K562 (cell line): ENCODE results near the gene HOXA13. TPM values are rescaled to one million over a fixed set of nuclear protein-coding genes. Genes with fewer than 3 reads are reported as not detected.

Source experiments
- ATAC-seq: fragments of 200-7000 bp; cut with Tn5 transposase; 3 replicates; pipeline ENCODE4 v1.9.1; 2020; ENCODE audit warnings: moderate library complexity
- BruUV-seq: library from RNA; stranded (reverse); fragments of 400-500 nt; replicated peaks from 2 replicates; lab custom pipeline; 2021; lab: Mats Ljungman, UMichigan
- CTCF ChIA-PET: fragments of 300-600 bp; formaldehyde crosslinking; extraction: SDS; loops from one replicate; lab custom pipeline; 2021; ENCODE audit warnings: low intra/inter-chr PET ratio; lab: Yijun Ruan, JAX
- POLR2A ChIA-PET: fragments of 300-600, 350-650 bp; sonication (Branson Sonifier 250); formaldehyde crosslinking; extraction: SDS; loops from one replicate; lab custom pipeline; 2021; ENCODE audit warnings: antibody characterized with exemption, inconsistent platforms; lab: Yijun Ruan, JAX
- DNase-seq, 4 experiments: peaks; one replicate each; pipeline versions ENCODE4 v3.0.0 to v3.0.0-alpha.2; 2011 to 2018; ENCODE audit warnings: low spot score in 3 of 4, mixed read lengths in 3 of 4; ENCODE audit errors: extremely low read depth in 1 of 4
- FAIRE-seq: peaks from 2 replicates; lab custom pipeline; 2011; peaks lifted over from hg19 to GRCh38; lab: Jason Lieb, UNC
- H2AFZ ChIP-seq: 2 replicates; pipeline ENCODE4 v1.6.0; 2011; ENCODE audit warnings: low read depth, low read length, control low read depth, inconsistent platforms
- H3K27ac ChIP-seq: fragments of 200-600 bp; 3 replicates; pipeline ENCODE4 v1.8.0; 2011; ENCODE audit warnings: low read depth, mild to moderate bottlenecking, control low read depth, inconsistent platforms, low read length, moderate library complexity, mixed read lengths; ENCODE audit errors: extremely low read depth
- H3K27me3 ChIP-seq, 2 experiments: fragments of 300-600 bp in 1 of 2; 2 replicates in 1 of 2; 3 replicates in 1 of 2; pipeline versions ENCODE4 v1.6.0 to v1.8.0; 2011; ENCODE audit warnings: inconsistent platforms in 2 of 2, low read length in 2 of 2, mild to moderate bottlenecking in 1 of 2, mixed read lengths in 1 of 2, moderate library complexity in 1 of 2; ENCODE audit not compliant: control insufficient read depth in 2 of 2, insufficient read depth in 2 of 2
- H3K36me3 ChIP-seq: fragments of 300-600 bp; 3 replicates; pipeline ENCODE4 v1.8.0; 2011; ENCODE audit warnings: mild to moderate bottlenecking, low read length, inconsistent platforms; ENCODE audit not compliant: control insufficient read depth, insufficient read depth
- H3K4me1 ChIP-seq, 2 experiments: fragments of 200-600 bp in 1 of 2; replicated peaks in 1 of 2; 2 replicates in 1 of 2; 3 replicates in 1 of 2; pipeline versions ENCODE4 v1.5.1 to v1.8.0; 2011; ENCODE audit warnings: inconsistent platforms in 2 of 2, low read length in 2 of 2, mild to moderate bottlenecking in 1 of 2, mixed read lengths in 1 of 2, moderate library complexity in 1 of 2; ENCODE audit not compliant: control insufficient read depth in 2 of 2, insufficient read depth in 2 of 2
- H3K4me2 ChIP-seq: 2 replicates; pipeline ENCODE4 v1.6.1; 2011; ENCODE audit warnings: low read length, control low read depth, inconsistent platforms, mixed read lengths; ENCODE audit not compliant: insufficient read depth
- H3K4me3 ChIP-seq: fragments of 200-600 bp; sonication (generic), shearing (Covaris generic); 2 replicates; pipeline ENCODE4 v1.5.1; 2016; ENCODE audit warnings: control low read depth, inconsistent platforms
- H3K79me2 ChIP-seq: fragments of 200-600 bp; 3 replicates; pipeline ENCODE4 v1.8.0; 2011; ENCODE audit warnings: low read length, inconsistent platforms; ENCODE audit not compliant: control insufficient read depth, insufficient read depth
- H3K9ac ChIP-seq, 2 experiments: 2 replicates each; pipeline versions ENCODE4 v1.6.0 to v1.6.1; 2011; ENCODE audit warnings: low read depth in 2 of 2, low read length in 2 of 2, control low read depth in 1 of 2, inconsistent platforms in 1 of 2, mild to moderate bottlenecking in 1 of 2, mixed read lengths in 1 of 2; ENCODE audit not compliant: insufficient read depth in 1 of 2
- H3K9me1 ChIP-seq: one replicate; pipeline ENCODE4 v1.6.0; 2011; ENCODE audit warnings: inconsistent platforms, mild to moderate bottlenecking, low read length, moderate library complexity; ENCODE audit not compliant: control insufficient read depth, insufficient read depth
- H3K9me3 ChIP-seq: replicated peaks from 2 replicates; pipeline ENCODE4 v1.5.1; 2011; ENCODE audit warnings: low read depth, low read length, inconsistent platforms; ENCODE audit not compliant: control insufficient read depth, insufficient read depth
- H4K20me1 ChIP-seq: replicated peaks from 2 replicates; pipeline ENCODE4 v1.6.1; 2011; ENCODE audit warnings: low read length, inconsistent platforms, mixed read lengths; ENCODE audit not compliant: control insufficient read depth, insufficient read depth
- E2F6 ChIP-seq, 2 experiments: IDR thresholded peaks; 2 replicates each; pipeline ENCODE4 v1.6.1; 2011; ENCODE audit warnings: borderline replicate concordance in 1 of 2, control low read depth in 1 of 2, low read depth in 1 of 2, low read length in 1 of 2, mild to moderate bottlenecking in 1 of 2, mixed read lengths in 1 of 2, moderate library complexity in 1 of 2; ENCODE audit not compliant: insufficient read depth in 1 of 2, insufficient read length in 1 of 2, poor library complexity in 1 of 2, severe bottlenecking in 1 of 2; ENCODE audit errors: extremely low read depth in 1 of 2
- ERF ChIP-seq: fragments of 450-650 bp; formaldehyde crosslinking; IDR thresholded peaks from 2 replicates; pipeline ENCODE4 v1.4.0; 2020; ENCODE audit warnings: mild to moderate bottlenecking, mixed read lengths
- ESRRB ChIP-seq: fragments of 250-450 bp; sonication (Bioruptor Pico); IDR thresholded peaks from 2 replicates; pipeline ENCODE4 v1.5.0; 2020; ENCODE audit warnings: mild to moderate bottlenecking, moderate library complexity, borderline replicate concordance
- MAFK ChIP-seq: IDR thresholded peaks from 2 replicates; pipeline ENCODE4 v1.6.1; 2011; ENCODE audit warnings: low read length, improper control_type of control experiment
- STAG1 ChIP-seq: sonication (generic); formaldehyde crosslinking; IDR thresholded peaks from 2 replicates; pipeline ENCODE4 v1.5.0; 2020; ENCODE audit warnings: missing genetic modification reagents, borderline replicate concordance
- STAT5A ChIP-seq: IDR thresholded peaks from 2 replicates; pipeline ENCODE4 v1.6.1; 2012; ENCODE audit warnings: low read length, inconsistent platforms, borderline replicate concordance
- TAF15 ChIP-seq: fragments of 200-400 bp; formaldehyde crosslinking; IDR thresholded peaks from 2 replicates; pipeline ENCODE4 v1.6.1; 2017; ENCODE audit warnings: mild to moderate bottlenecking, low read depth, low read length, moderate library complexity
- ZBTB26 ChIP-seq: fragments of 450-650 bp; formaldehyde crosslinking; IDR thresholded peaks from 2 replicates; pipeline ENCODE4 v1.4.0; 2022; ENCODE audit warnings: missing genetic modification characterization
- ZBTB33 ChIP-seq: sonication (generic); formaldehyde crosslinking; IDR thresholded peaks from 2 replicates; pipeline ENCODE4 v1.8.1; 2023; ENCODE audit warnings: mild to moderate bottlenecking, missing genetic modification reagents
- ZNF324 ChIP-seq: fragments of 250-450 bp; sonication (Bioruptor Pico); IDR thresholded peaks from 2 replicates; pipeline ENCODE4 v1.4.0; 2020; ENCODE audit warnings: mild to moderate bottlenecking
- WGBS: fragments of 100-300 bp; shearing (Covaris generic); methylation state at CpG from one replicate; pipeline ENCODE4 v1.1.6; 2016; ENCODE audit warnings: low coverage, mixed read lengths; ENCODE audit not compliant: insufficient coverage; ENCODE audit errors: missing lambda C conversion rate; 5-methylcytosine and 5-hydroxymethylcytosine counted together
- in situ Hi-C: fragments of 300-500 bp; cut with MboI; formaldehyde crosslinking; loops from 4 replicates; pipeline ENCODE4 v1.15.0; 2018; ENCODE audit warnings: inconsistent platforms, mixed read lengths
- intact Hi-C: fragments of 100-400 bp; cut with micrococcal nuclease; formaldehyde crosslinking; loops from 2 replicates; pipeline ENCODE4 v1.14.2; 2022
- polyA plus RNA-seq, 8 experiments: library from polyadenylated mRNA; depleted of rRNA in 4 of 8; stranded (reverse) in 5 of 8; unstranded in 3 of 8; fragments of >200 nt; fragmentation: Nextera tagmentation in 2 of 8; fragmentation: Illumina TruSeq in 1 of 8; extraction: Ambion mirVana in 2 of 8; extraction: Trizol in 1 of 8; gene quantifications; 2 replicates each; pipeline versions ENCODE4 v1.2.1 to v1.2.3, GENCODE V29; 2011 to 2014; ENCODE audit warnings: inconsistent platforms in 1 of 8, missing spikeins in 1 of 8
- total RNA-seq, 7 experiments: library from RNA; depleted of rRNA in 6 of 7; stranded (reverse); fragments of >200 nt in 6 of 7; fragmentation: Illumina TruSeq in 2 of 7; extraction: Trizol in 2 of 7; gene quantifications; 2 replicates each; pipeline versions ENCODE4 v1.2.1 to v1.2.3, GENCODE V29; 2011 to 2021; ENCODE audit warnings: low replicate concordance in 1 of 7

The HOXA13 gene
- total and polyA plus RNA-seq, 9 of the 15 experiments (the other 6 are each of a cell fraction or from before 2014, with no cell fraction given): not detected

GRCh38 chr7:27172315-27172774 lies 27.5 kb downstream of the HOXA13 start:
- Histone ChIP-seq H3K79me2 (no peaks in the 10 kb centered on the region), H3K9me3 (no peaks in the 10 kb centered on the region), H3K4me3 (no peak overlapping the region), H3K4me1 (peaks cover 0 to 3% of the 10 kb centered on the region in 2 experiments; a peak in 1 of 5 replicates), H3K9me1 (no peaks in the 10 kb centered on the region), H3K9ac (no peak overlapping the region), H3K27ac (no peak overlapping the region), H4K20me1 (no peaks in the 10 kb centered on the region), H3K4me2 (no peak overlapping the region), H3K27me3 (peaks cover 30 to 73% of the 10 kb centered on the region in 2 experiments), H3K36me3 (no peaks in the 10 kb centered on the region), H2AFZ (no peak overlapping the region)
- intact Hi-C loops: no loop called here
- FAIRE-seq: no peak
- POLR2A ChIA-PET: no interaction called here
- CTCF ChIA-PET: no interaction called here
- no TSS peak for BruUV-seq
- DNase-seq: no peak
- in situ Hi-C loops: loop anchor here (25.0 kb wide), 3 partner anchors 660 to 1285 kb away; no protein-coding TSS in a partner anchor
- 5% methylated on average over 10 of the region's 10 CpGs for WGBS
- ATAC-seq: no peak
- TF ChIP-seq E2F6 (IDR thresholded peaks at IDR 0.05; ENCODE audit: borderline replicate concordance in 1 of 2, extremely low read depth in 1 of 2, insufficient read depth in 1 of 2, insufficient read length in 1 of 2, low read depth in 1 of 2, low read length in 1 of 2, poor library complexity in 1 of 2, severe bottlenecking in 1 of 2) (no peak), ZNF324 (no peak), TAF15 (no peak), STAT5A (no peak), ERF (no peak), ZBTB26 (no peak), ESRRB (CRISPR knock-in tag) (no peak), MAFK (no peak), STAG1 (no peak), ZBTB33 (CRISPR knock-in tag) (no peak)
